Measurements from ENCODE around the gene RAX.

Gene RAX

DNA sequence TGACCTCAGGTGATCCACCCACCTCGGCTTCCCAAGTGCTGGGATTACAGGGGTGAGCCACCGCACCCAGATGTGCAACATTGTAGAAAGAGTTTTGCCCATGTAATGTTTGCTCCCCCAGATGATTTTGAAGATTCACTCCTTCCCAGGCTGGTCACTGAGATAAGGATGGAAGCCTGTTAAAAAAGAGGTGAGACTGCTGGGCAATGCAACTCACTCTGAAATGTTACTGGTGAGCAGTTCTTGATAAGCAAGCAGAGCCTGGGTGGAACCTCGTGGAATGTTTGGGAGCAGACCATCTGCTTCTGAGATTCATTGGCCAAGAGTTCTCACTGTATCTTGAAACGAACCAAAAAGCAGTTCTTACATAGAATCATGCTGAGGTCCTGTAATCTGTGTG lies 33.6 kb downstream of the RAX start:
- no peak for DNase-seq (ENCODE audit: low spot score)

- no peak for DNase-seq (ENCODE audit: low spot score)
Observed at GRCh38 chr18:59238385-59238784, 34.9 kb downstream of the RAX start.

DNA sequence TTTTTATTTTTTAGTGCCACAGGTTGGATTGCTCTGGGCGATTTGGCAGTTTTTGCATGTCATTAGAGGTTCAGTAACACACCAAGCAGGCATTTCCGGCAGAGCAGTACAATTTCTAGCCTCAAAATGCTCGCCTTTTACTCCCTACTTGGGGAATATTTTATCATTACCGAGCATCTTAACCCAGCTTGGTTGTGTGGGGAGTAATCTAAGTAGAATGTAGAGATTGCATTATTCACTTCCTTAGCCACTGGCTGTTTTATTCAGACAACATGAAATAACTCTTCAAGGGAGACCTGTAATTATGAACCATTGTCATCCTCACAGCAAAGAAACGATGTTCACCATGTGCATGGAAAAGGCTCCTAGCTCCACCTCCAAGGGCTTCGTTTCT lies 40.2 kb downstream of the RAX start:
- DNase-seq (ENCODE audit: low spot score): no peak

DNA sequence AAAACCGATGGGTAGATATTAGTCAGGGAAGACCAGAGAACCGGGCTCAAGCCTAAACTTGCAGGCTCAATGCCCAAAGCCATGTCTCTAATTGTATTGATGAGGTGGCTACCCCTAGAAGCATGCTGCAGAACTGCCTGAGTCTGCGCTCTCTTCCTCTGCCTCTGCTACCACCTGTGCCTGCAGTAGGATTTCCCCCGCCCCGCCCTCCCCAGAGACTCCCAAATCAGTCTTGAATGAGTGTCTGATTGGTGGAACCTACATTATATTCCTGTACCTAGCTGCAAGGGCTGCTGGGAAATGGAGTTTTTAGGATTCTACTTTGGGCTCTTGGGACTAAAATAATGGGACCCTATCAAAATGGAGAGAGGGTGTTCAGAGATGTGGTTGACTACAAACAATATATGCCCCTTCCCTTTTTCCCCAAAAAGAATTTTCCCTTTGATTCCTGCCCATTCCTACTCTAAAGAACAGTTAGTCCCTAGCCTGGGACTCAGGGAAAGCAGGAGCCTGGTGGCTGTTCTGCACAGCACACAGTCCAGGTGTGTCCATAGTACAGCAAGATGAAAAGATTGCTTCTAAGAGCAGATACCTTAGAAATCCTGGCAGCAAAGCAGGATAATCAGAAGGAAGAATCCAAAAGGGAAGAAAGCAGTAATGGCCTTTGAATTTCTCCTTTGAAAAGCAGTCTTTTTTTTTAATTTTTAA lies 40.8 kb downstream of the RAX start:
- no peak for DNase-seq (ENCODE audit: low spot score)

GRCh38 chr18:59231877-59232276 lies 41.4 kb downstream of the RAX start:
- no peak for DNase-seq (ENCODE audit: low spot score)

GRCh38 chr18:59231114-59231513 lies 42.1 kb downstream of the RAX start:
- DNase-seq (ENCODE audit: low spot score): no peak

- no peak for DNase-seq (ENCODE audit: low spot score)
Observed at GRCh38 chr18:59229701-59230443, 43.4 kb downstream of the RAX start.

GRCh38 chr18:59229191-59229590 lies 44.1 kb downstream of the RAX start:
- no peak for DNase-seq (ENCODE audit: low spot score)

DNA sequence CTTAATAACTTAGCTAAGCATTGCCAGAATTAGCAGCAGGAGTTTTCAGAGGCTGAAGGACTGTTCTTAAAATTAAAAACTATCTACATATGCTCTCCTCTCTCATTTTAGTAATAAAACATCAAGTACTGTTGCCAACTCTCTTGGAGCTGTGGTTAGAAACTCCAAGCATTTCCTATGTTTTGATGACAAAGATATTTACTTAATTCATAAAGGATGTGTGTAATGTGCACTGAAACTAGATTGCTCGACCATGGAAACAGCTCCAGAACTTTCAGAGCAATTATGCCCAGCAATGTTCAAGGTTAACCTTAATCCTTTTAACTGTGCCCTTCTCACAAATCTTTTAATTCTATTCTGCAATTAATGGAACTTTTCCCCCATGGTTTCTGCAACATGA lies 44.9 kb downstream of the RAX start:
- no peak for DNase-seq (ENCODE audit: low spot score)

DNA sequence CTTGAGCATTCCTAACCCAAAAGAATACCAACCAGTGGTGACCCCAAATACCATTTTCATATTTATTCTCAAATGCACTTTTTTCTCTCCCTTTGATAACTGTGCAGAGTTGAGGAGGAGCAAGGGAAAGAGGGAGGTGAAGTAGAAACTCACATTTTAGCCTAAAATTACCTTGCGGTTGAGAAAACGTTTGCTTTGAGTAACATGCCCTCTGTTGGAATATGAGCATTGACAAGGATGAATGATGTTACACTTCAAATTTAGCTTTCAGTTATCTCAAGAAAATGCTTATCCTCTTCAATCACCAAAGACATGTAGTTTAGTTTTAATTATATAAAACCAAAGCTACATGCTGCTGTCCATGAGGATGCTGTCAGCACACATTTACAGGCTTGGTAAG lies 50.9 kb downstream of the RAX start:
- DNase-seq (ENCODE audit: low spot score): no peak

DNA sequence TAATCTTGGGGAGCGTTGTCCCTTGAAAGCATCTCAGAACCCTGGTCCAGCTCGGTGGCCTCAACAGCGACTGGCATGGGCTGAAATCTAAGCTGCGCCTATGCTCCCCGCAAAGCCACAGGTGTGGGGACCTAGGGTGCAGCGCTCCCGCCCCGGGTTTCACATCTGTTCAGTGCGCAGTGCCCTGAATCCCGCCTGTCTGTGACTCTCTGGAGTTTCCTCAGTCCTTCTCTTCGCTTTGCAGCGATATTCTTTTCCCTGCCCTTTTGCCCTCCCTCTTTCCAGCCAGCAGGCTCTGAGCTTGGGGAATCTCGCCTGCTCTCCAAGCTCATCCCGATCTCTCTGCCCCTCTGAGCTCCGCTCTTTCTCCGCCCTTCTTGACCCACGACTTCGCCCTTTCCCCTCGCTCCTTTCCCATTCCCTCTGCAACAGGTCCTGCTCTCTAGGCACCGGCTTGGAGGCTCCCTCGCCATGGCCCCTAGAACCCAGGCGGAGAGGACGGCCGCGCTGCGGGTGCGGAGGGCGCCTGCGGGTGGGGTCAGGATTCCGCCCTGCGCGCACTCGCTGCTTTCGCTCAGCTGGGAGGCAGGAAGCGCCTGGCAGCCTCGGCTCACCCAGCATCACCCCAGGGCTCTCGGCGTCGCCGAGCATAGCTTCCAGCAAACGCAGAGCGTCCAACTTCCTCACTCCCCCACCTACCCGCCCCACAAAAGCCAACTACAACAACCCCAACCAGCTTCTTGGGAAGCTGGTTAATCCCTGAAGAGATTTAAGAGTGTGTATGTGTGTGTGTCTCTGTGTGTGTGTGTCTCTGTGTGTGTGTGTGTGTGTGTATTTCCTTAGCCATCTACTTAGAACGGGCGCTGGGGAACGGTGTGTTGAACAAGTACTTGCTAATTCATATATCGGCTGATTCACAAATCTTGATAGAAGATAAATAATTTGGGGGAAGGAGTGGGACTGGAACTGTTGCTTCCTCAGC lies 52.2 kb downstream of the RAX start:
- no peak for DNase-seq (ENCODE audit: low spot score)

DNA sequence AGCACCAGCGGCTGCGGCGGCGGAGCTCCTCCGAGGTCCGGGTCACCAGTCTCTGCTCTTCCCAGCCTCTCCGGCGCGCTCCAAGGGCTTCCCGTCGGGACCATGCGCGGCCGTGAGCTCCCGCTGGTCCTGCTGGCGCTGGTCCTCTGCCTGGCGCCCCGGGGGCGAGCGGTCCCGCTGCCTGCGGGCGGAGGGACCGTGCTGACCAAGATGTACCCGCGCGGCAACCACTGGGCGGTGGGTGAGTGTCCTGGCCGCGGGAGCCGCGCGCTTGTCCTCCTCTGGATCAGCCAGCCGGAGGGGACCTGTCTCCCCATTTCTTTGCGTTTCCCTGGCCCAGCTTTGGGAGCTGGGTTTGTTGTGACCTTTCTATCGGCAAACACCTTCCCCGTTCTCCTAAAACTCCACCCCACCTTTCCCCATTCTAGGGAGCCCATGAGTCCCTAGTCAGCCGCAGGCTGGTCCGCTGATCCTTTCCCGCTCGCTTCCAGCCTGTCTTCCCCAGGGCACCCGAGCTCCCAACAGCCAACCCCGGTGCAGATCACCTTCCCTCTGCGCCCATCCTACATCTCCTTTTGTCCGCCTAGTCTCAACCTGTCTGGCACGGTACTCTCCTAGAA lies 53.0 kb downstream of the RAX start:
- DNase-seq (ENCODE audit: low spot score): no peak

DNA sequence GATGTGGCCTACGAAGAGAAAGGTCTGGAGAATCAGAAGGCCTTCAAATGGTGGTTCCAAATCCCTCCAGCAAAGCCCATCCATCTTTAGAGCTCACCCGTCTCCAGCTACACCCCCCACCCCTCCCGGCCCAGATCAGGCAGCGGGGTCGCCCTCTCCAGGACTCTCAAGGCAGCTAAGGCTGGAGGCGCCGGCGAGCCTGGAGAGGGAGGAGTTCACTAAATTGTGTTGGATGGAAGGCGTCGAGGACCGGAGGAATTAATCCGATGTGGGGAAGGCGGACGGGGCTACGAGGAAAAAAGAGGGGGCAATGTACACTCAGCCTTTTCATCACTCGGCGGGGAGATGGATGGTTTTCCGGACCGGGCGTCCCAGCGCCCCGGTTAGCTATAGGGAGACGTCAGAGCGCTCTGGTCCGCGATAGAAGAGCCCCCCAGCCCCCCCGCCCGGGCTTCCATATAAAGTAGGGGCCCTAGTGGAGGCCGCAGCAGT lies 53.5 kb downstream of the RAX start, which contains the start of gene GRP:
TSS of gene GRP (plus strand) at position 487 of the 492 bp plus-strand sequence. CDS start 108 bp downstream, outside the sequence.
- no peak for DNase-seq (ENCODE audit: low spot score)

- DNase-seq (ENCODE audit: low spot score): no peak
Observed at GRCh38 chr18:59218018-59218417, 55.2 kb downstream of the RAX start.
